PFSK-1 (cell line): ENCODE data around the gene ANO6.

ENCODE experiments used
- FOXP2 ChIP-seq: optimal IDR thresholded peaks from 2 replicates; pipeline ENCODE3; 2011; ENCODE audit warnings: borderline replicate concordance, control low read depth, inconsistent platforms; ENCODE audit not compliant: insufficient read depth; ENCODE audit errors: extremely low read length, extremely low read depth
- POLR2AphosphoS5 ChIP-seq: IDR thresholded peaks from 2 replicates; pipeline ENCODE4 v1.6.1; 2012; ENCODE audit warnings: low read depth, mild to moderate bottlenecking, control low read depth, low read length, moderate library complexity
- REST ChIP-seq, 2 experiments: IDR thresholded peaks; 2 replicates each; pipeline versions ENCODE4 v1.6.1 to v1.8.0; 2011 to 2012; ENCODE audit warnings: low read depth in 2 of 2, low read length in 2 of 2, control low read depth in 1 of 2, inconsistent platforms in 1 of 2, mild to moderate bottlenecking in 1 of 2, moderate library complexity in 1 of 2; ENCODE audit not compliant: insufficient read depth in 1 of 2
- SIN3A ChIP-seq: IDR thresholded peaks from 2 replicates; pipeline ENCODE4 v1.6.1; 2012; ENCODE audit warnings: mild to moderate bottlenecking, low read length, moderate library complexity, borderline replicate concordance; ENCODE audit not compliant: insufficient read depth
- TAF1 ChIP-seq: IDR thresholded peaks from 2 replicates; pipeline ENCODE4 v1.6.1; 2012; ENCODE audit warnings: low read length, control low read depth, borderline replicate concordance; ENCODE audit not compliant: insufficient read depth

The ANO6 gene

GRCh38 chr12:45431126-45431525, 215.2 kb downstream of the ANO6 start:
- TF ChIP-seq POLR2AphosphoS5 (no peak), TAF1 (no peak), REST (IDR thresholded peaks at IDR 0.05; ENCODE audit: insufficient read depth in 1 of 2, low read depth in 2 of 2, low read length in 2 of 2) (no peak), SIN3A (no peak), FOXP2 (no peak)

GRCh38 chr12:45432710-45433109, 216.8 kb downstream of the ANO6 start:
- TF ChIP-seq SIN3A (no peak), POLR2AphosphoS5 (no peak), FOXP2 (no peak)

GRCh38 chr12:45433441-45433868, 217.6 kb downstream of the ANO6 start:
- TF ChIP-seq FOXP2: no peak

GRCh38 chr12:45434094-45434493, 218.2 kb downstream of the ANO6 start:
- TF ChIP-seq TAF1 (no peak), FOXP2 (no peak), POLR2AphosphoS5 (no peak), REST (IDR thresholded peaks at IDR 0.05; ENCODE audit: insufficient read depth in 1 of 2, low read depth in 2 of 2, low read length in 2 of 2) (no peak)

GRCh38 chr12:45435945-45436710, 220.2 kb downstream of the ANO6 start:
- TF ChIP-seq POLR2AphosphoS5 (no peak), REST (IDR thresholded peaks at IDR 0.05; ENCODE audit: insufficient read depth in 1 of 2, low read depth in 2 of 2, low read length in 2 of 2) (no peak), SIN3A (no peak), FOXP2 (no peak), TAF1 (no peak)

- TF ChIP-seq FOXP2 (no peak), POLR2AphosphoS5 (no peak), SIN3A (no peak), TAF1 (no peak), REST (IDR thresholded peaks at IDR 0.05; ENCODE audit: insufficient read depth in 1 of 2, low read depth in 2 of 2, low read length in 2 of 2) (no peak)
These were observed 223.1 kb downstream of the ANO6 start for GRCh38 chr12:45439039-45439438.
